Kidney epithelial cell (primary cell): ENCODE measurements around the gene KRT6C. TPM values are rescaled to one million over a fixed set of nuclear protein-coding genes. Genes with fewer than 3 reads are reported as not detected.
"Not testable (repeated sequence)": the region's sequence is repeated elsewhere in the genome, so short reads cannot be mapped to it uniquely, and the experiment has no call there.

Experiments used
- DNase-seq: peaks from one replicate; pipeline ENCODE4 v3.0.0-alpha.2; 2010; ENCODE audit warnings: low read depth
- H3K27me3 ChIP-seq: 2 replicates; pipeline ENCODE4 v1.6.0; 2011; ENCODE audit warnings: low read length; ENCODE audit not compliant: control insufficient read depth, insufficient read depth
- H3K36me3 ChIP-seq: 2 replicates; pipeline ENCODE4 v1.5.1; 2011; ENCODE audit warnings: low read length; ENCODE audit not compliant: control insufficient read depth, insufficient read depth
- H3K4me3 ChIP-seq: 2 replicates; pipeline ENCODE4 v1.5.1; 2011; ENCODE audit warnings: low read depth, mild to moderate bottlenecking, control low read depth, low read length
- CTCF ChIP-seq: IDR thresholded peaks from 2 replicates; pipeline ENCODE4 v1.5.1; 2011; ENCODE audit warnings: mild to moderate bottlenecking, moderate library complexity, low read length, control low read depth, inconsistent platforms; ENCODE audit not compliant: insufficient read depth, poor library complexity, severe bottlenecking
- total RNA-seq: library from RNA; depleted of rRNA; stranded (reverse); fragments of >200 nt; gene quantifications from 2 replicates; pipeline ENCODE4 v1.2.3, GENCODE V29; 2015

KRT6C gene
- total RNA-seq, 1 donor from 2014 or later = not detected

- TF ChIP-seq CTCF = no peak
- no peak for DNase-seq
- no peaks in the 10 kb centered on the region for H3K36me3 ChIP-seq
Measured at GRCh38 chr12:52454411-52455201, 19.0 kb downstream of the KRT6C start.

GRCh38 chr12:52452101-52452500 lies 21.5 kb downstream of the KRT6C start, which contains the start of gene KRT6B:
Gene KRT6B, minus strand, starts transcription at chr12:52452146. Its CDS starts 68 bp downstream, at chr12:52452078.
- TF ChIP-seq CTCF = no peak
- Histone ChIP-seq H3K36me3 (no peaks in the 10 kb centered on the region), H3K4me3 (no peak within 1 kb of the TSS), H3K27me3 (no peaks in the 10 kb centered on the region)
- DNase-seq = no peak

More at GRCh38 chr12:52454411-52455201, 19.0 kb downstream of the KRT6C start:
- Histone ChIP-seq H3K27me3 (no peaks in the 10 kb centered on the region), H3K4me3 (no peak overlapping the region)

GRCh38 chr12:52448228-52448627 lies 25.4 kb downstream of the KRT6C start:
- Histone ChIP-seq H3K36me3 (no peaks in the 10 kb centered on the region), H3K4me3 (no peak overlapping the region), H3K27me3 (no peaks in the 10 kb centered on the region)
- no peak for DNase-seq
- no peak for TF ChIP-seq CTCF

- H3K36me3 ChIP-seq, DNase-seq, H3K27me3 ChIP-seq, H3K4me3 ChIP-seq: not testable (repeated sequence)
Measured at GRCh38 chr12:52447196-52447595, 26.4 kb downstream of the KRT6C start.

- no peaks in the 10 kb centered on the region for H3K27me3 ChIP-seq
- no peaks in the 10 kb centered on the region for H3K36me3 ChIP-seq
- TF ChIP-seq CTCF = no peak
- no peak overlapping the region for H3K4me3 ChIP-seq
- DNase-seq = no peak
Measured at GRCh38 chr12:52446367-52447045, 27.1 kb downstream of the KRT6C start.

- DNase-seq = no peak
- Histone ChIP-seq H3K36me3 (no peaks in the 10 kb centered on the region), H3K27me3 (no peaks in the 10 kb centered on the region), H3K4me3 (no peak overlapping the region)
- TF ChIP-seq CTCF = no peak
Measured at GRCh38 chr12:52445876-52446275, 27.7 kb downstream of the KRT6C start.
